Glutamatergic neuron (in vitro differentiated cells): Measurements from ENCODE around the gene PGLYRP3. TPM values are rescaled to one million over a fixed set of nuclear protein-coding genes. Genes with fewer than 3 reads are reported as not detected.
"Not testable (repeated sequence)": the region's sequence is repeated elsewhere in the genome, so short reads cannot be mapped to it uniquely, and the experiment has no call there.

Source experiments
- DNase-seq: peaks from one replicate; pipeline ENCODE4 v3.0.0; 2022
- H3K27ac Mint-ChIP-seq: one replicate; pipeline ENCODE4 v1.8.0; 2020; ENCODE audit warnings: mild to moderate bottlenecking, mixed read lengths, inconsistent platforms; ENCODE audit not compliant: unreplicated experiment
- H3K27me3 Mint-ChIP-seq: one replicate; pipeline ENCODE4 v1.8.0; 2020; ENCODE audit warnings: mild to moderate bottlenecking, moderate library complexity, mixed read lengths, inconsistent platforms; ENCODE audit not compliant: unreplicated experiment
- H3K36me3 Mint-ChIP-seq: one replicate; pipeline ENCODE4 v1.8.0; 2020; ENCODE audit warnings: mild to moderate bottlenecking, mixed read lengths, inconsistent platforms; ENCODE audit not compliant: unreplicated experiment
- H3K4me1 Mint-ChIP-seq: one replicate; pipeline ENCODE4 v1.8.0; 2020; ENCODE audit warnings: mild to moderate bottlenecking, low read depth, mixed read lengths, inconsistent platforms; ENCODE audit not compliant: unreplicated experiment
- H3K4me3 Mint-ChIP-seq: one replicate; pipeline ENCODE4 v1.8.0; 2020; ENCODE audit warnings: mild to moderate bottlenecking, mixed read lengths, inconsistent platforms; ENCODE audit not compliant: unreplicated experiment
- H3K9me3 Mint-ChIP-seq: one replicate; pipeline ENCODE4 v1.8.0; 2020; ENCODE audit warnings: mild to moderate bottlenecking, moderate library complexity, mixed read lengths, inconsistent platforms; ENCODE audit not compliant: unreplicated experiment
- total RNA-seq: library from RNA; stranded (reverse); fragmentation: NEBNext Ultra II Directional; extraction: Animal tissue kit (Norgen Biotek cat#: 25700); gene quantifications from one replicate; pipeline ENCODE4 v1.2.1, GENCODE V29; 2021; ENCODE audit not compliant: unreplicated experiment
- TF ChIP-seq, protein P1 (sequence below): fragments of 200-600 bp; sonication (generic); IDR thresholded peaks from one replicate; pipeline ENCODE4 v1.5.0; 2021; ENCODE audit not compliant: partially characterized antibody, unreplicated experiment

The PGLYRP3 gene
- total RNA-seq, 1 donor from 2014 or later = not detected

DNA sequence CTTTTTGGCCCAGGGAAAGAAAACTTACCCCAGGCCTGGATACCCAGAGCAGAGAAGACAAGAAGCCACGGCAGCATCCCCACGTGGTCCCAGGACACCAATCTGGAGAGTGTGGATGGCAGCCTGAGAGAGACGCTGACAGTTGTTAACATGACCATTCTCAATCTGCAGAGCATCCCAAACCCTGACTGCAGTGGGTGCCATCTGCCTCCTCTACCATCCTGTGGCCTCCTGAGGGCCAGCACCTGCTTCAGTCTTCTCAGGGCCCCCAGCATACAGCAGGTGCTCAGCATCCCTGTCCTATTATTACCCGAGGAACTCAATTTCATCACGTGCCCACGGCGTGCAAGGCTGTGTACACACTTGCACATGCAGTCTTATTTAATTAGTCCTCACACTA lies 35.1 kb upstream of the PGLYRP3 start:
- TF ChIP-seq, protein P1, sequence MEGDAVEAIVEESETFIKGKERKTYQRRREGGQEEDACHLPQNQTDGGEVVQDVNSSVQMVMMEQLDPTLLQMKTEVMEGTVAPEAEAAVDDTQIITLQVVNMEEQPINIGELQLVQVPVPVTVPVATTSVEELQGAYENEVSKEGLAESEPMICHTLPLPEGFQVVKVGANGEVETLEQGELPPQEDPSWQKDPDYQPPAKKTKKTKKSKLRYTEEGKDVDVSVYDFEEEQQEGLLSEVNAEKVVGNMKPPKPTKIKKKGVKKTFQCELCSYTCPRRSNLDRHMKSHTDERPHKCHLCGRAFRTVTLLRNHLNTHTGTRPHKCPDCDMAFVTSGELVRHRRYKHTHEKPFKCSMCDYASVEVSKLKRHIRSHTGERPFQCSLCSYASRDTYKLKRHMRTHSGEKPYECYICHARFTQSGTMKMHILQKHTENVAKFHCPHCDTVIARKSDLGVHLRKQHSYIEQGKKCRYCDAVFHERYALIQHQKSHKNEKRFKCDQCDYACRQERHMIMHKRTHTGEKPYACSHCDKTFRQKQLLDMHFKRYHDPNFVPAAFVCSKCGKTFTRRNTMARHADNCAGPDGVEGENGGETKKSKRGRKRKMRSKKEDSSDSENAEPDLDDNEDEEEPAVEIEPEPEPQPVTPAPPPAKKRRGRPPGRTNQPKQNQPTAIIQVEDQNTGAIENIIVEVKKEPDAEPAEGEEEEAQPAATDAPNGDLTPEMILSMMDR = no peak
- DNase-seq = no peak
- Mint-ChIP-seq H3K4me3 (no peak overlapping the region), H3K9me3 (no peaks in the 10 kb centered on the region), H3K27me3 (peaks cover 7% of the 10 kb centered on the region), H3K4me1 (no peaks in the 10 kb centered on the region), H3K27ac (peak overlapping the region; percentile 2), H3K36me3 (no peaks in the 10 kb centered on the region)

DNA sequence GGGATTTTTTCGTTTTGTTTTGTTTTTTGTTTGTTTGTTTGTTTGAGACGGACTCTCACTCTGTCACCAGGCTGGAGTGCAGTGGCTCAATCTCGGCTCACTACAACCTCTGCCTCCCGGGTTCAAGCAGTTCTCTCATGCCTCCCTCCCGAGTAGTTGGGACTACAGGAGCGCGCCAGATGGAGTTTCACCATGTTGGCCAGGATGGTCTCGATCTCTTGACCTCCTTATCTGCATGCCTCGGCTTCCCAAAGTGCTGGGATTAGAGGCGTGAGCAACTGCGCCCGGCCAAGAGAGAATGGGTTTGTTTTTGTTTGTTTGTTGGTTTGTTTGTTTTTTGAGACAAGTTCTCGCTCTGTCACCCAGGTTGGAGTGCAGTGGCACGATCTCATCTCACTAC lies 34.3 kb upstream of the PGLYRP3 start:
- DNase-seq, H3K4me3 Mint-ChIP-seq, H3K9me3 Mint-ChIP-seq, H3K27ac Mint-ChIP-seq, H3K4me1 Mint-ChIP-seq, H3K36me3 Mint-ChIP-seq: not testable (repeated sequence)
- peaks cover 13% of the 10 kb centered on the region for H3K27me3 Mint-ChIP-seq

DNA sequence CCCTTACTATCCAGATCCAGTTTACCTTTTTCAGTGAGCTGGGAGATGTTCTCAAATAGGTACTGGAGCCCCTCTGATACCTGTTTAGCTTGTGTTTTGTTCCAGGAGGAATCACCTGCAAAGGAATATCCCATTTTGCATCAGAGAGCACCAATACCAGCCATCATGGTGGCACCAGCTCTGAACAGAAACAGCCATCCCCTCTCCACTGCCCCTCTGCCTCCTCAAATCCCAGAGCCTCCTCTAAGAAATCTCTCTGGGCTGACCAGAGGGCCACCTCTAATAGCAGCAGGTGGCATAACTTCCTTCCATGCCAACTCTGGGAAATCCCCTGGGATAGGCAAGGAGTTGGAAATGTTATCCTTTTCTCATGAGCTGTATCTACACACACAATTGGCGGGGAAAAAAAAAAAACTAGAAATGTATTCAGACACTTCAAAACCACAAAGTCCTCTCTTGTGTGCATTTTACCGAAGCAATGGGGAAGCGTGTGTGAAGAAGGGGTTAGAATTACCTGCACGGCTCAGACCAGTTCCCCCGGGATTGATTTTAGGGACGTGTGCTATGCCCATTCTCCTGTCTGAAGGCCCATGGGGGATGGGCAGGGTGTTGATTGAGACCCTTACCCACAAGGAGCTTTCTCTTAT lies 33.4 kb upstream of the PGLYRP3 start:
- H3K9me3 Mint-ChIP-seq = no peaks in the 10 kb centered on the region
- no peak overlapping the region for H3K4me3 Mint-ChIP-seq
- no peak overlapping the region for H3K27ac Mint-ChIP-seq
- H3K4me1 Mint-ChIP-seq = no peaks in the 10 kb centered on the region
- H3K27me3 Mint-ChIP-seq = peaks cover 13% of the 10 kb centered on the region
- TF ChIP-seq, protein P1 = no peak
- DNase-seq = no peak
- peaks cover 7% of the 10 kb centered on the region for H3K36me3 Mint-ChIP-seq

DNA sequence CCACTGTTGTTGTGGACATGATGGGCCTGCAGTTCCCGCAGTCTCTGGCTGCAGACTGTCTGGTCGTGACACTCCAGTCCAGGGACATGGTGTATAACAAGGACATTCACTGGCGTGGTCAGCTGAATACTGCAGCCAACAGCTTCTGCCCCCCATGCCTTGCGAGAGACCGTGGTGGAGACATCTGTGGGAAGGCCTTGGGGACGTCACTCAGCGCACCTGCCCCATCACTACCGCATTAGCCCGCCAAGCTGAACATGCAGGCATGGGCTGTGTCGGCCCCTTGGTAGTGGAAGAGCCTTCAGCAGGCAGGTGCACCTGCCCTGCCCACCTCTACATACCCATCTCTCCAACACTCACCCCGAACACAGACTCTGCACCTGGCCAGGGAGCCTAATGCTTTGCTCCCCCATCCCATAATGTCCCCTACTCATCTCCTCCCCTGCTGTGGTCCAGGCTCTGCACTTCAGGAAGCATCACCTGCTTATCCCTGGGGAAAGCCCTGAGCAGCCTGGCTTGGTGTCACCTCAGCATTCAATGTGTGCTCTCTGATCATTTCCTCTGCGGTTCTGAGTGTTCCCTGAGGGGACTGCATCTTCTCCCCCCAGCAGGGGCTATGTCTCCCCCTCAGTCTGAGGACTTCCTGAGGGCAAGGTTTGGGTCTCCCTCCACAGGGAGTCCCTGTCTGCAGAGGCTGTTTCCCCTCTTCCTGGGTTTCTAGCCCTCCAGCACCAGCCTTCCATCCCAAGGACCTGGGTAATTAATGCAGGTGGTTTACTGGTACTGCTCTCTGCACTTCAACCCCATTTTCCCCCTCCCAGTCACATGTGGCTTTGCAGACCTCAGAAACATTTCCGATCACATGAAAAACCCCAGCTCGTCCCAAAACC lies 32.7 kb upstream of the PGLYRP3 start:
- no peak for DNase-seq
- H3K27me3 Mint-ChIP-seq = peaks cover 13% of the 10 kb centered on the region
- H3K9me3 Mint-ChIP-seq = no peaks in the 10 kb centered on the region
- H3K4me3 Mint-ChIP-seq = no peak overlapping the region
- TF ChIP-seq, protein P1 = no peak
- H3K27ac Mint-ChIP-seq = no peak overlapping the region
- H3K36me3 Mint-ChIP-seq = peaks cover 7% of the 10 kb centered on the region
- no peaks in the 10 kb centered on the region for H3K4me1 Mint-ChIP-seq

DNA sequence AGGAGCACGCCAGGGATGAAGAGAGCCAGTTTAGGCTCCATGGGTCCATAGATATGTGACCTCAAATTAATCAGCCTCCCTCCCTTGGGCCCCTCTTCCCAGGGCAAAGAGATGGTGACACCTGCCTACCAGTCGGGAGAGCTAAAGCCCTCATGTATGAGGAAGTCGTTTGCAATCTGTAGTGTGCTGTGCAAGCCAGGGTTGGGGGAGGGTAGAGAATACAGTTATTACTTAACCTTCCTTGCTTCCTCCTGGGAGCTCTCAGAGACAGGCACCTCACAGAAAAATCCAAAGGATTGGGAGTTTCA lies 31.9 kb upstream of the PGLYRP3 start:
- Mint-ChIP-seq H3K9me3 (no peaks in the 10 kb centered on the region), H3K27ac (no peak overlapping the region), H3K4me1 (no peaks in the 10 kb centered on the region), H3K27me3 (peaks cover 13% of the 10 kb centered on the region), H3K36me3 (peaks cover 7% of the 10 kb centered on the region), H3K4me3 (no peak overlapping the region)
- TF ChIP-seq, protein P1 = no peak
- no peak for DNase-seq
